Suprapubic skin (tissue), 4 donors: Measurements from ENCODE around the gene RALGDS.

Experiments
- CTCF ChIP-seq, 2 donors: fragments of 200-600 bp in 1 of 2; fragments of 450-650 bp in 1 of 2; sonication (generic) in 1 of 2; IDR thresholded peaks; one replicate each; pipeline ENCODE4 v1.5.1; 2016 to 2019; ENCODE audit warnings: antibody characterized with exemption in 2 of 2, mild to moderate bottlenecking in 1 of 2, moderate library complexity in 1 of 2
- POLR2A ChIP-seq, 2 donors: fragments of 450-650 bp; IDR thresholded peaks; one replicate each; pipeline ENCODE4 v1.6.1; 2017; ENCODE audit warnings: antibody characterized with exemption in 2 of 2, mild to moderate bottlenecking in 2 of 2, moderate library complexity in 2 of 2
- POLR2AphosphoS5 ChIP-seq, 3 donors: sonication (generic); formaldehyde crosslinking; IDR thresholded peaks; one replicate each; pipeline ENCODE4 v1.6.1; 2017; ENCODE audit warnings: antibody characterized with exemption in 3 of 3

GRCh38 chr9:133066181-133066983, 54.7 kb downstream of the RALGDS start:
- TF ChIP-seq CTCF (IDR thresholded peaks at IDR 0.05), result no peak
- no peak for TF ChIP-seq POLR2A (IDR thresholded peaks at IDR 0.05)
- no peak for TF ChIP-seq POLR2AphosphoS5 (IDR thresholded peaks at IDR 0.05)
